H1 (cell line): ENCODE results near the gene ALK. TPM values are rescaled to one million over a fixed set of nuclear protein-coding genes. Genes with fewer than 3 reads are reported as not detected.

ENCODE experiments used
- CTCF ChIA-PET: fragments of 300-600 bp; sonication (Branson Sonifier 250); formaldehyde crosslinking; loops from one replicate; lab custom pipeline; 2021; ENCODE audit not compliant: partially characterized antibody; lab: Charles Lee
- POLR2A ChIA-PET: fragments of 300-600 bp; sonication (Branson Sonifier 250); formaldehyde crosslinking; loops from one replicate; lab custom pipeline; 2021; ENCODE audit warnings: inconsistent platforms; ENCODE audit not compliant: partially characterized antibody; lab: Charles Lee
- DNase-seq, 2 experiments: peaks; one replicate each; pipeline versions ENCODE4 v3.0.0 to v3.0.0-alpha.2; 2010 to 2022; ENCODE audit warnings: low spot score in 2 of 2, low read depth in 1 of 2, mixed read lengths in 1 of 2
- FAIRE-seq: peaks from 2 replicates; lab custom pipeline; 2011; peaks lifted over from hg19 to GRCh38; lab: Jason Lieb, UNC
- H2AFZ ChIP-seq: 2 replicates; pipeline ENCODE4 v1.8.1; 2012; ENCODE audit warnings: low read length, inconsistent platforms
- H2AK5ac ChIP-seq: 2 replicates; pipeline ENCODE4 v1.6.1; 2013; ENCODE audit warnings: low read depth, low read length
- H2BK120ac ChIP-seq: replicated peaks from 2 replicates; pipeline ENCODE3; 2013; ENCODE audit warnings: low read depth, low read length, inconsistent platforms
- H2BK12ac ChIP-seq: 2 replicates; pipeline ENCODE4 v1.6.1; 2013; ENCODE audit warnings: low read depth, low read length
- H2BK15ac ChIP-seq: 2 replicates; pipeline ENCODE4 v1.6.1; 2013; ENCODE audit warnings: low read length
- H2BK20ac ChIP-seq: 2 replicates; pipeline ENCODE4 v1.6.1; 2013; ENCODE audit warnings: low read length
- H2BK5ac ChIP-seq: 2 replicates; pipeline ENCODE4 v1.6.1; 2013; ENCODE audit warnings: low read depth, low read length
- H3K14ac ChIP-seq: 2 replicates; pipeline ENCODE4 v1.6.1; 2013; ENCODE audit warnings: inconsistent platforms; ENCODE audit not compliant: insufficient read length
- H3K18ac ChIP-seq: 2 replicates; pipeline ENCODE4 v1.6.1; 2013; ENCODE audit warnings: low read length; ENCODE audit errors: extremely low read depth
- H3K23ac ChIP-seq: 2 replicates; pipeline ENCODE4 v1.6.1; 2013; ENCODE audit warnings: inconsistent platforms; ENCODE audit not compliant: insufficient read length
- H3K23me2 ChIP-seq: 2 replicates; pipeline ENCODE4 v1.6.1; 2013; ENCODE audit warnings: low read depth, low read length
- H3K27ac ChIP-seq: 2 replicates; pipeline ENCODE4 v1.6.1; 2011; ENCODE audit warnings: low read depth, low read length, inconsistent platforms
- H3K27me3 ChIP-seq, 4 experiments: replicated peaks in 1 of 4; 1 replicate in 1 of 4; 2 replicates in 3 of 4; pipeline versions ENCODE4 v1.6.1 to v1.8.1; 2011 to 2013; ENCODE audit warnings: low read length in 3 of 4, mild to moderate bottlenecking in 3 of 4, inconsistent platforms in 2 of 4, mixed read lengths in 2 of 4, moderate library complexity in 1 of 4; ENCODE audit not compliant: control insufficient read depth in 3 of 4, insufficient read depth in 3 of 4; ENCODE audit errors: extremely low read depth in 1 of 4
- H3K36me3 ChIP-seq, 4 experiments: 2 replicates each; pipeline versions ENCODE4 v1.6.1 to v1.8.1; 2011 to 2013; ENCODE audit warnings: mild to moderate bottlenecking in 4 of 4, low read length in 3 of 4, moderate library complexity in 2 of 4, control low read depth in 1 of 4, inconsistent platforms in 1 of 4; ENCODE audit not compliant: insufficient read depth in 4 of 4, control insufficient read depth in 2 of 4
- H3K4ac ChIP-seq: replicated peaks from 2 replicates; pipeline ENCODE3; 2013; ENCODE audit warnings: low read length, low read depth, mixed read lengths, inconsistent platforms; ENCODE audit not compliant: insufficient read length
- H3K4me1 ChIP-seq, 4 experiments: replicated peaks in 1 of 4; 1 replicate in 1 of 4; 2 replicates in 3 of 4; pipeline versions ENCODE4 v1.6.1 to v1.8.1; 2011 to 2013; ENCODE audit warnings: low read length in 3 of 4, inconsistent platforms in 2 of 4, mixed read lengths in 1 of 4; ENCODE audit not compliant: insufficient read depth in 4 of 4, control insufficient read depth in 3 of 4
- H3K4me2 ChIP-seq, 2 experiments: 2 replicates each; pipeline versions ENCODE4 v1.6.1 to v1.8.1; 2011 to 2013; ENCODE audit warnings: low read depth in 2 of 2, low read length in 2 of 2, control low read depth in 1 of 2, inconsistent platforms in 1 of 2, mild to moderate bottlenecking in 1 of 2; ENCODE audit not compliant: insufficient read depth in 1 of 2
- H3K4me3 ChIP-seq, 4 experiments: fragments of 200-600, 300-600 bp in 1 of 4; sonication (generic), shearing (Covaris generic), sonication (Bioruptor Twin) in 1 of 4; 2 replicates each; pipeline versions ENCODE4 v1.5.1 to v1.8.1; 2011 to 2016; ENCODE audit warnings: low read length in 4 of 4, low read depth in 3 of 4, control low read depth in 2 of 4, inconsistent platforms in 2 of 4, mild to moderate bottlenecking in 2 of 4, mixed read lengths in 1 of 4, moderate library complexity in 1 of 4; ENCODE audit not compliant: insufficient read depth in 2 of 4; ENCODE audit errors: extremely low read depth in 1 of 4
- H3K56ac ChIP-seq: replicated peaks from 2 replicates; pipeline ENCODE3; 2013; ENCODE audit warnings: low read depth, mild to moderate bottlenecking, mixed read lengths, low read length, inconsistent platforms; ENCODE audit not compliant: insufficient read length
- H3K79me1 ChIP-seq: 2 replicates; pipeline ENCODE4 v1.6.1; 2013; ENCODE audit warnings: low read depth, low read length, control low read depth
- H3K79me2 ChIP-seq, 2 experiments: 2 replicates each; pipeline versions ENCODE4 v1.6.1 to v1.8.1; 2012 to 2013; ENCODE audit warnings: low read length in 2 of 2, mild to moderate bottlenecking in 2 of 2, inconsistent platforms in 1 of 2; ENCODE audit not compliant: insufficient read depth in 2 of 2, control insufficient read depth in 1 of 2
- H3K9ac ChIP-seq, 4 experiments: replicated peaks in 1 of 4; 1 replicate in 1 of 4; 2 replicates in 3 of 4; pipeline versions ENCODE4 v1.6.1 to v1.8.1; 2011 to 2013; ENCODE audit warnings: low read depth in 3 of 4, low read length in 3 of 4, control low read depth in 2 of 4, mild to moderate bottlenecking in 2 of 4, moderate library complexity in 2 of 4, inconsistent platforms in 1 of 4; ENCODE audit errors: extremely low read depth in 1 of 4
- H3K9me3 ChIP-seq, 2 experiments: 2 replicates each; pipeline versions ENCODE4 v1.6.1 to v1.8.1; 2012 to 2013; ENCODE audit warnings: mild to moderate bottlenecking in 2 of 2, moderate library complexity in 2 of 2, control low read depth in 1 of 2, inconsistent platforms in 1 of 2, low read depth in 1 of 2, low read length in 1 of 2, mixed read lengths in 1 of 2; ENCODE audit not compliant: insufficient read depth in 2 of 2
- H4K20me1 ChIP-seq, 2 experiments: replicated peaks in 1 of 2; 2 replicates each; pipeline versions ENCODE3 to v1.8.1; 2011 to 2013; ENCODE audit warnings: inconsistent platforms in 2 of 2, low read length in 2 of 2, mild to moderate bottlenecking in 1 of 2; ENCODE audit not compliant: insufficient read depth in 2 of 2, control insufficient read depth in 1 of 2
- H4K5ac ChIP-seq: 2 replicates; pipeline ENCODE4 v1.6.1; 2013; ENCODE audit warnings: low read length, low read depth, mixed read lengths, inconsistent platforms; ENCODE audit not compliant: insufficient read length
- H4K8ac ChIP-seq: 2 replicates; pipeline ENCODE4 v1.8.0; 2013; ENCODE audit warnings: mild to moderate bottlenecking, moderate library complexity, low read length, inconsistent platforms; ENCODE audit not compliant: insufficient read depth; ENCODE audit errors: extremely low read depth
- H4K91ac ChIP-seq: replicated peaks from 2 replicates; pipeline ENCODE3; 2013; ENCODE audit warnings: low read length, mixed read lengths, inconsistent platforms; ENCODE audit not compliant: insufficient read length
- E2F6 ChIP-seq: IDR thresholded peaks from 2 replicates; pipeline ENCODE4 v1.6.1; 2012; ENCODE audit warnings: inconsistent platforms
- HDAC2 ChIP-seq, 2 experiments: fragments of 300-600 bp in 1 of 2; sonication (generic) in 1 of 2; IDR thresholded peaks; 2 replicates each; pipeline ENCODE4 v1.6.1; 2011 to 2012; ENCODE audit warnings: low read depth in 2 of 2, low read length in 2 of 2, mild to moderate bottlenecking in 2 of 2, moderate library complexity in 2 of 2, borderline replicate concordance in 1 of 2, inconsistent platforms in 1 of 2
- POLR2AphosphoS5 ChIP-seq: IDR thresholded peaks from 2 replicates; pipeline ENCODE4 v1.6.1; 2011; ENCODE audit warnings: low read depth, low read length
- polyA plus RNA-seq, 7 experiments: library from polyadenylated mRNA; depleted of rRNA in 3 of 7; stranded (reverse) in 5 of 7; unstranded in 2 of 7; fragments of >200 nt in 5 of 7; fragments of 200-250 nt in 2 of 7; gene quantifications; 1 replicate in 5 of 7; 2 replicates in 1 of 7; 4 replicates in 1 of 7; pipeline versions ENCODE4 v1.2.1 to v1.2.3, GENCODE V29; 2011 to 2013; ENCODE audit warnings: missing spikeins in 2 of 7, mixed read lengths in 2 of 7
- total RNA-seq: library from RNA; stranded (reverse); fragmentation: NEBNext Ultra II Directional; extraction: Animal tissue kit (Norgen Biotek cat#: 25700); gene quantifications from 2 replicates; pipeline ENCODE4 v1.2.1, GENCODE V29; 2021

Gene ALK
- total and polyA plus RNA-seq, 2 of the 8 experiments (the other 6 are each of a cell fraction or from before 2014, with no cell fraction given): 0.02 to 0.09 TPM

- Histone ChIP-seq H3K9ac (no peak overlapping the region), H3K56ac (no peak overlapping the region), H3K36me3 (no peaks in the 10 kb centered on the region), H3K23me2 (no peaks in the 10 kb centered on the region), H4K5ac (no peak overlapping the region), H3K4ac (no peak overlapping the region), H4K8ac (no peak overlapping the region), H3K27me3 (no peaks in the 10 kb centered on the region), H3K4me3 (no peak overlapping the region), H2BK120ac (no peak overlapping the region), H3K4me2 (no peak overlapping the region), H2AFZ (no peak overlapping the region), H3K23ac (no peak overlapping the region), H4K20me1 (no peaks in the 10 kb centered on the region), H3K18ac (no peak overlapping the region), H2BK15ac (no peak overlapping the region), H2AK5ac (no peak overlapping the region), H3K79me1 (no peaks in the 10 kb centered on the region), H3K79me2 (no peaks in the 10 kb centered on the region), H3K4me1 (peaks cover 0 to 6% (median 0%) of the 10 kb centered on the region in 4 experiments; a peak in 1 of 7 replicates), H2BK20ac (no peak overlapping the region), H2BK12ac (no peak overlapping the region), H3K27ac (no peak overlapping the region), H2BK5ac (no peak overlapping the region), H3K14ac (no peak overlapping the region), H4K91ac (no peak overlapping the region), H3K9me3 (peaks cover 0 to 3% of the 10 kb centered on the region in 2 experiments; a peak in 2 of 4 replicates)
- ChIA-PET CTCF (interaction anchor here (0.6 kb wide), 1 partner anchor 184 kb away, joined by 3 read pairs; no protein-coding TSS in a partner anchor), POLR2A (no interaction called here)
- DNase-seq: no peak
- FAIRE-seq: no peak
- no peak for TF ChIP-seq E2F6
- no peak for TF ChIP-seq POLR2AphosphoS5
- no peak for TF ChIP-seq HDAC2 (IDR thresholded peaks at IDR 0.05; ENCODE audit: borderline replicate concordance in 1 of 2, low read depth in 2 of 2, low read length in 2 of 2)
These were observed 101.8 kb downstream of the ALK start for GRCh38 chr2:29819570-29819969.
